ENCODE results near the gene PLXNA2. TPM values are rescaled to one million over a fixed set of nuclear protein-coding genes. Genes with fewer than 3 reads are reported as not detected.
A peak's percentile ranks its signal among the peaks of the same experiment; 100 is the strongest.

Gene PLXNA2
- polyA plus RNA-seq, 4 donors, result 12.4 to 16.7 (median 14.4) TPM

DNA sequence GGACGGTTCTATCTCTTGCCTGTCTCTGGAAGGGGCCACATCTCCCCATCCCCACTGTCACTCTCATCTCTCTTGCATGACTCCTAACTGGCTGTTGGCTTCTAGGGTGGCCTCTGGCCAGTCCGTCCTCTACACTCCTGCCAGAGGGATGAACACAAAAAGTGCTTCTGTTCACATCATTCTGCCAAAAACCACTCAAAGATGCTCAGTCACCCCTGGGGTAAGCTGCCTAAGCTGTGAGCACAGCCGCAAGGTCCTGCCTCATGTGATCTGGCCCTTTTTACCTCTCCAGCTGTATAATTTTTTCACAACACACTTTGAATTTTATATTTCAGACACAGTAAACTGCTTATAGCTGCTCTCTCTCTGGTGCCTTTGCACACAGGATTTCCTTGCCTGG, 235.7 kb downstream of the PLXNA2 start:
- no peak for DNase-seq (ENCODE audit: low read depth in 4 of 4, low spot score in 3 of 4)

GRCh38 chr1:208007938-208008342, 236.2 kb downstream of the PLXNA2 start:
- DNase-seq (ENCODE audit: low read depth in 4 of 4, low spot score in 3 of 4), result no peak

GRCh38 chr1:208007319-208007937, 236.8 kb downstream of the PLXNA2 start:
- DNase-seq (ENCODE audit: low read depth in 4 of 4, low spot score in 3 of 4), result no peak

- no peak for DNase-seq (ENCODE audit: low read depth in 4 of 4, low spot score in 3 of 4)
Measured at GRCh38 chr1:208006258-208006920, 237.8 kb downstream of the PLXNA2 start.

- DNase-seq (ENCODE audit: low read depth in 4 of 4, low spot score in 3 of 4), result no peak
Measured at GRCh38 chr1:208004851-208005250, 239.3 kb downstream of the PLXNA2 start.

DNA sequence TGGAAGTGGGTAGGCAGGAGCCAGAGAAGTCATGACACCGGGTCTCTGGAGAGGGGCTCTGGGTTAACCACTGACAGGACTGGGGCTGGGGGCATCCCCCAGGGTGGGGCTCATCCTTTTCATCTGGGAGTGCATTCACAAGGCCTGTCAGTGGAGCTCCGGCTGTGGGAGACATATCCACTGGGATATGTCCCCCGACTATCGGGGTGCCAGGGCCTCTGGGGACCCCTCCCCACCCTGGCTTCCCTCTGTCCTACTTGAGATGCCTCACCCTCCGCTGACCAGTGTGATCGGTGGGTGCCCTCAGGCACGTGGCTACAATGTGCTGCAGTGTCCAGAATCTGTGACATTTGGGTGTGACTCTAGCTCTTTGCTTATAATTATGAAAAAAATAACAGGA, 240.9 kb downstream of the PLXNA2 start:
- no peak for DNase-seq (ENCODE audit: low read depth in 4 of 4, low spot score in 3 of 4)

- DNase-seq (ENCODE audit: low read depth in 4 of 4, low spot score in 3 of 4), result no peak
Measured at GRCh38 chr1:208002672-208003071, 241.5 kb downstream of the PLXNA2 start.

DNA sequence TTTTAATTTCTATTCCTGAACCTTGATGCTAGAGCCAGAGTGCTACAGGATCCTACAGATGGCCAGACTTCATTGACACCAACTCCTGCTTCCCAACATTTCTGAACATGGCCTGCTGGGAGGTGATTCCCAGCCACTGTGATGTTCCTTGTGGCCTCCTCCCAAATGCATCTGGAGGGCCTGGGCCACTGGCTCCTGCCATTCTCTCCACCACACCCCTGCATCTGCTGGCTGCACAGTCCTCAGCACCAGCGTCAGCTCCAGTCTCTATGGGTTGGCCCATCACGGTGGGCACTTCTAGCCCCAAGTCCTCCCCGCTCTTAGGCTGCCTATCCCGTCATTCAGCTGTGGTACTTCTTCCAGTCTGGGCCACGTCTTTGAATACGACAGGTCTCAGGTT, 242.1 kb downstream of the PLXNA2 start:
- no peak for DNase-seq (ENCODE audit: low read depth in 4 of 4, low spot score in 3 of 4)

- DNase-seq (ENCODE audit: low read depth in 4 of 4, low spot score in 3 of 4), result no peak
Measured at GRCh38 chr1:208000504-208000903, 243.7 kb downstream of the PLXNA2 start.

DNA sequence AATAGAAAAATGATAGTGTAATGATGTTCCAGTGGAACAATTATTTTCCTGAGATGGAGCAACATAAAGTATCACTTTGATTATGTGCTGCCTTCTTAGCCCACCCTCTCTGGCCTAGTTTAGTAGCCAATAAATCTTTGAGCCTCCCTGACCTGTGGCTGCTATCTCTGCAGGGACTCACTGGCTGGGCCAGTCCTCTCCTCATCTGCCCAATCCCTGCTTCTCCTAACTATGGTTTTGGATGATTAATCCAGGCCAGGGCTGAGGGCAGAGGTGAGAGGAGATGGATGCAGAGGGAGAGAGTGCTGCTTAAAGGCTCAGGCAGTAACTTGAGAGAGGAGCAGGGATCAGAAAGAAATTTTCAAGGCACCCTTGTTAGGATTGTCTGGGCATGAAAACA, 244.2 kb downstream of the PLXNA2 start:
- DNase-seq (ENCODE audit: low read depth in 4 of 4, low spot score in 3 of 4), result no peak

GRCh38 chr1:207999274-207999915, 244.8 kb downstream of the PLXNA2 start:
- no peak for DNase-seq (ENCODE audit: low read depth in 4 of 4, low spot score in 3 of 4)

DNA sequence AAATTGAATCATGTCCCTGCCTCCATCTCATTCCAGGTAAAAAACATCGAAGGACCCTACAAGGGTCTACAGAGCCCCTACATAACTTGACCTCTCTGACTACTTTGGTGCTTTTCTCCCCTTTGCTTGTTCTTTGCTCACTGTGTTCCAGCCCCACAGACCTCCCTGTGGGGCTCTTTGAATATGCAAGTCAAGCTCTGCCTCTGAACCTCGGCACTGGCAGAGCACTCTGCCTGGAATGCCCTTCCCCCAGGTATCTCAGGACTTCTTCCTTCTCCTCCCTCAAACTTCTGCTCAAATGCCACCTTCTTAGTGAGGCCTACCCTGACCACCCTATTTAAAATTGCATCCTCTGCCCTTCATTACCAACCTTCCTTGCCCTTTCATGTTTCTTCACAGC, 245.5 kb downstream of the PLXNA2 start:
- DNase-seq (ENCODE audit: low read depth in 4 of 4, low spot score in 3 of 4), result no peak

DNA sequence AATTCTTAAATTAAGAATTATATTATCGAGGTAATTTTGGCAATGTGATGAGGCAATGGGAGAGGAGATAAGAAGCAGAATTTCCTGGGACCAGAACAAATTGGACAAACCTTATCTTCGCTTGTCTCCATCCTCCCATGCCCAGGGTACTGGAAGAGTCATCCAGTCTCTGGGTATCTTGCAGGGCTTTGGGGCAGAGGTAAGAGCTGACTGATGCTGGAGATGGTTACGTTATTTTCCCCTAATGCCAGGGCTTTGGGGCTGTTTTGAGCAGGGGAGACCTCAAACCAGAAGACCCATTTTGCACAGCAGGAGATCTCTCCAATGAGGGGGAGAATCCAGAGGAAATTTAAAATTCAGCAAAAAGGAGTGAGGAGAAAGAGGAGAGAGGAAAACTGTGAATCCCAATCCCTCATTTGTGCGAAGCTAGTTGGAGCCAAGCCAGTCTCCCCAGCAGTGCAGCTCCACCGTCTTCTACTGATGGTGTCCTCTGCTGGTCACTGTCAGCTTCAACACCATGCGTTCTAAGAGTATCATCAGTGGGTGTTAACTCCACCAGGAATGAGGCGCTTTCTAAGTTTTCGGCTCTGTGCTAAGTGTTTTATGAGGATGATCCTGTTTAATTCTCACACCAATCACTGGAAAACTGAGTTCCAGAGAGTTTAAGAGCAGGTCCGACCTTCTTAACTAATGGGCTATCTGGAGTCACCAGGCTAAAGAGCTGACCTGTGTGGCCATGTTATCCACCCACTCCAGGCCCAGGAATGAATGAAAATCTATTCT, 246.5 kb downstream of the PLXNA2 start:
- DNase-seq (ENCODE audit: low read depth in 4 of 4, low spot score in 3 of 4), result peak; percentile 49 to 60 (median 56)

- DNase-seq (ENCODE audit: low read depth in 4 of 4, low spot score in 3 of 4), result no peak
Measured at GRCh38 chr1:207996636-207997035, 247.5 kb downstream of the PLXNA2 start.

DNA sequence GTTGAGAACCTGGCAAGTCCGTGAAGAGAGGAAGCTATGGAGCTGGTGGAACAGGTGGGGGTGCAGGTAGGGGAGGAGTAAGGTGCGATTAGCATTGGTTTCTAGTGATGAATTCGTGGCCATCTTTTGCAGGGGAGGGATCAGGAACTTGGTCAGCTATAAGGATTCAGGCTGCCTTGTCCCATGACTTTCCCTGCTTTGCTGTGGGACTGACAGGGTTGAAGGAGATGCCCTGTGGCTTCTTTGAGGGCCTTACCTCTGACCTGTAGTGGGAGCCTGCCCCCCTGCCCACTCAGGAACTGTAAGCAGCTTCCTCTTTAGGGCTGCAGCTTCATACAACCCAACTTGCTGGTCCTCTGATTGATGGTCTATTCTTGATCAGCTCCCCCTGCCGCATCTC, 248.6 kb downstream of the PLXNA2 start:
- no peak for DNase-seq (ENCODE audit: low read depth in 4 of 4, low spot score in 3 of 4)

- DNase-seq (ENCODE audit: low read depth in 4 of 4, low spot score in 3 of 4), result no peak
Measured at GRCh38 chr1:207993477-207994445, 250.4 kb downstream of the PLXNA2 start.

DNA sequence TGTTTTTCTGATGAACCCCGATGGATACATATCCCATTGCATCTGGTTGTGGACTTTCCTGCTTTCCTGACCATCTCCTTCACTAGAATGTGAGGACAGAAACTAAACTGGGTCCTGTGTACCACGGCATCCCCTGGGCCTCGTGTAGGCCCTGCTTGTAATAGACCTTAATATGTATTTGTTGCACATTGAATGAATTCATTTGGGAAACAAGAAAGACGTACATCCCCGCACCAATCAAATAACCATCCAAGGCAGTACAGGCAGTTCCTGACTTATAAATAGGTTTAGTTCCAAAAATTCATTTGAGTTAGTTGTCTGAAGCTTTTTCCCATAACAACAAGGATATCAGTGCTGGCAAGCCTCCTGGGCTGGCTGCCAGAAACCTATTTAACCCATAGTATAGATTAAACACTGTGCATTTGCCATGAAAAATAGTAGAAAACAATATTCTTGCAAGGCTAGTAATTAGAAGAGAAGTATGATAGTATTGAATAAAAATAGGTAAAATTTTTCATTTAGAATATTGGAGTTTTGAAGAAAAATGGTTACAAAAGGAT, 251.4 kb downstream of the PLXNA2 start:
- DNase-seq (ENCODE audit: low read depth in 4 of 4, low spot score in 3 of 4), result no peak

DNA sequence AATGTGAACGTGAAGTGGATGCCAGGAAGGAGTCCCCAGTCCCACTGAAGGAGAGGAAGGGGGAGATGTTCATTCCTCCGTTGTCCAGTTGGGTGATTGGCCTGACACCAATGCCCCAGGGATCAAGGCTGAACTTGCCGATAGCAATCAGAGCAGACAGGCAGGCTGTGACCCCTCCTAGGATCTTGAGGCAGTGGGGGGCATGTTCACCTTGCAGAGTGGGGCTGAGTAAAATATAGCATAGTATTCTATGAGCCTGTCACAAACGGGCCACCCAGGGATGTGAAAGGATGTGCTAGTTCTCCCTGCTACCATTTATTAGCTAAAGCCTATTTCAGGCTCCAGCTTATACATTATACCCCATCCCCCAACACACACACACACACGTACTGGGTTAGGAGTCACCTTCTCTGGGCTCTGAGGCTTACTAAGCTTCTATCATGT, 252.6 kb downstream of the PLXNA2 start:
- no peak for DNase-seq (ENCODE audit: low read depth in 4 of 4, low spot score in 3 of 4)

GRCh38 chr1:207990876-207991582, 253.2 kb downstream of the PLXNA2 start:
- DNase-seq (ENCODE audit: low read depth in 4 of 4, low spot score in 3 of 4), result no peak

All from right renal pelvis (tissue), 4 donors.